ENCODE results near the gene RFC5. TPM values are rescaled to one million over a fixed set of nuclear protein-coding genes. Genes with fewer than 3 reads are reported as not detected.

The RFC5 gene
- total and polyA plus RNA-seq, 2 of the 8 experiments (the other 6 are each of a cell fraction or from before 2014, with no cell fraction given), result 34.4 to 40.6 TPM

GRCh38 chr12:117968826-117969659 is 47.5 kb upstream of the RFC5 start, which contains the start of gene KSR2 (continued):
- TF ChIP-seq CHD7 (IDR thresholded peaks at IDR 0.05; ENCODE audit: insufficient replicate concordance, low read length), result no peak
- TF ChIP-seq SP2 (IDR thresholded peaks at IDR 0.05; ENCODE audit: low read length), result no peak
- peak; percentile 87 for TF ChIP-seq POLR2AphosphoS5 (IDR thresholded peaks at IDR 0.05; ENCODE audit: low read depth, low read length)
- TF ChIP-seq SP1 (IDR thresholded peaks at IDR 0.05; ENCODE audit: low read depth, low read length), result no peak
- peak; percentile 63 for TF ChIP-seq CEBPB (IDR thresholded peaks at IDR 0.05; ENCODE audit: low read depth, low read length)
- TF ChIP-seq PHF8 (conservative IDR thresholded peaks at IDR 0.05; ENCODE audit: low read depth, low read length), result peak; percentile 88
- no peak for TF ChIP-seq RFX5 (IDR thresholded peaks at IDR 0.05; ENCODE audit: borderline replicate concordance, low read depth, low read length)
- no peak for TF ChIP-seq CREB1 (IDR thresholded peaks at IDR 0.05)
- TF ChIP-seq JUN (IDR thresholded peaks at IDR 0.05; ENCODE audit: low read depth, low read length), result no peak
- TF ChIP-seq NANOG (IDR thresholded peaks at IDR 0.05; ENCODE audit: insufficient read depth, low read depth, low read length, poor library complexity, severe bottlenecking), result no peak
